C4-2B (cell line): ENCODE results near the gene KIRREL2.
"Not testable (repeated sequence)": the region's sequence is repeated elsewhere in the genome, so short reads cannot be mapped to it uniquely, and the experiment has no call there.

Source experiments
- H3K27ac ChIP-seq: fragments of 450-650 bp; 2 replicates; pipeline ENCODE4 v1.5.1; 2017
- CTCF ChIP-seq: fragments of 450-650 bp; conservative IDR thresholded peaks from 2 replicates; pipeline ENCODE4 v1.5.1; 2017; ENCODE audit warnings: mild to moderate bottlenecking
- ZFX ChIP-seq: fragments of 450-650 bp; IDR thresholded peaks from 2 replicates; pipeline ENCODE4 v1.6.1; 2017

The KIRREL2 gene

GRCh38 chr19:35885904-35886303 lies 29.2 kb downstream of the KIRREL2 start:
- H3K27ac ChIP-seq: no peak overlapping the region
- no peak for TF ChIP-seq CTCF
- TF ChIP-seq ZFX: no peak

DNA sequence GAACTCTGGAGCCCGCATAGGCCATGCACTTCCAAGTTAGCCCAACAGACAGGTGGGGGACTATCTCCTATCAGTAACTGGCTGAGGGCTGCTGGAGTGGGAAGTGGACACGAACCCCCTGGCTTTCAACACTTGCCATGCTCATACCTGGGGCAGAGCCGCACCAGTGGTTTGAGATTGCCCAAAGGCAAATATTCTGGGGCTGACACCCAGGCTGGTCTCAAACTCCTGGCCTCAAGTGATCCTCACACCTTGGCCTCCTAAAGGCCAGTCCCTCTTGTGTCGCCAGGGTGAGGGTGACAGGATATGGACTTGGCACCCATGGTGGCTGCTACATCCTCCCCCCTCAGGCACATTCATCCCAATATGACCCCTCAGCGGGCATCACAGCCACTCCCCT lies 30.5 kb downstream of the KIRREL2 start:
- TF ChIP-seq CTCF: no peak
- no peak overlapping the region for H3K27ac ChIP-seq

DNA sequence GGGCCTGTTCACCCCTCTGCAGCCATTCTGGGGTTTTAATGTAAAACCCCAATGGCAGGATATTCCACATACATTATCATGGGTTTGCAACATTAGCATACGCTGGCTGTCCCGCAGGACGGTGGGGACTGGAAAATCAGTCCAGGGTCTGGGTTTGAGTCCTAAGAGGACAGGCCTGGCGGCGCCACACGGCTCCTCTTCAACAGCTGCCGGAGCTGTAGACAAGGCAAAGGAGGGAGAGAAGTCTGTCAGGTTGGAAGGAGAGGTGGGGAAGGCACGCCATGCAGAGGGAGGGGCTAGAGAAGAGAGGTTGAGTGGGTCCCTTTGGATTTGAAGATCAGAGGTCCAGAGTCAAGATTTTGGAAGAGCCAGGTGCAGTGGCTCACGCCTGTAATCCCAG lies 31.7 kb downstream of the KIRREL2 start:
- H3K27ac ChIP-seq: no peak overlapping the region

DNA sequence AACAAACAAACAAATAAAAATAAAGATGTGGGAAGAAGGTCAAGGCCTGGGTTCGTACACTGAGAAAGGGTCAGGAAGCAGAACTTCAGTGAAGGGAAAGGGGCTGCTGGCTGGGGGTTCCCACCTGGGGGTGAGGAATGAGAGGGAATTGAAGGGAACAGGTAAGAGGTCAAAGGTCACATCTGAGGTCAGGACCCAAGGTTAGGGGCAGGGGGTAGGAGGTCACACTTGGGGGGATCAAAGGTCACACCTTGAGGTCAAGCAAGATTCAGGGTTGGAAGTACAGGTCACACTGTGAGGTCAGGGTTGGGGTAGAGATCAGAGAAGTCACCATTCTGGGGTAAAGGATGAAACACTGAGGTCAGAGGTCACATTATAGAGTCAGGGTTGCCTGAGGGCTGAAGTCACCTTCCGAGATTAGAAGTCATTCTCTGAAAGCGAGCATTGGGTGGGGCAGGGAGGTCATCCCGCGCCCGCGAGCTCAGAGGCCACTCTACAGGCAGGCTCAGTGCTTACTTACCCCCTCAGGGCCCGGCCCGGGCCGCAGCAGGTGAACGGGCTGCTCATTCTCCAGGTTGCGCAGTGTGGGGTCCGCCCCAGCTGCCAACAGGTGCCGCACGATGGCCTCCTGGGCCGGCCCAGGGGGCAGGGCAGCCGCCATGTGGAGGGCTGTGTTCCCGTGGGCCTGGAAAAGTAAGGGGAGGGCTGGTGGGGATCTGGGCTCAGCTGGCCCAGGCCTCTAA lies 32.8 kb downstream of the KIRREL2 start:
- H3K27ac ChIP-seq: no peak overlapping the region
- TF ChIP-seq ZFX: no peak
- TF ChIP-seq CTCF: no peak

More for the DNA sequence above, 31.7 kb downstream of the KIRREL2 start:
- no peak for TF ChIP-seq CTCF
- TF ChIP-seq ZFX: no peak

DNA sequence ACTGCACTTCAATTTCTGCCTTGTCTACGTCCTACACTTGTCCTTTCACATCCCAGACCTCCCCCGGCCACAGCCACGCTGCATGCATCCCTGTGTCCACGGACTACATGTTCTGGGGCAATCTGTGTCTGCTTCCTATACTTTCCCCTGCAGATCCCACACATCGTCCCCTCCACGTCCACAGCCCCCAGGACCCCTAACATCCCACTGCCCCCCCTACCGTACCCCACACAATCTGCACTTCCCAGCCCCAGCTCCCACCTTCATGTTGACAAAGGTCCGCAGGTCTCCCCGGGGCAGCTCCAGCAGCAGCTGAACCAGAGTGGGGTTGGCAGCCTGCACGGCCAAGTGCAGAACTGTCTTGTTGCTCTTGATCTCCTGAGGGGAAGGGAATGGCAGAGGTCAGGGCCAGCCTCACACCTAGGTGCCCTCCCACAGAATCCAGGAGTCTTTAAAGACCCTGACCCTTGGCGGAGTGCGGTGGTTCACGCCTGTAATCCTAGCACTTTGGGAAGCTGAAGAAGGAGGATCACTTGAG lies 33.5 kb downstream of the KIRREL2 start:
- TF ChIP-seq ZFX: no peak
- TF ChIP-seq CTCF: no peak
- no peak overlapping the region for H3K27ac ChIP-seq

DNA sequence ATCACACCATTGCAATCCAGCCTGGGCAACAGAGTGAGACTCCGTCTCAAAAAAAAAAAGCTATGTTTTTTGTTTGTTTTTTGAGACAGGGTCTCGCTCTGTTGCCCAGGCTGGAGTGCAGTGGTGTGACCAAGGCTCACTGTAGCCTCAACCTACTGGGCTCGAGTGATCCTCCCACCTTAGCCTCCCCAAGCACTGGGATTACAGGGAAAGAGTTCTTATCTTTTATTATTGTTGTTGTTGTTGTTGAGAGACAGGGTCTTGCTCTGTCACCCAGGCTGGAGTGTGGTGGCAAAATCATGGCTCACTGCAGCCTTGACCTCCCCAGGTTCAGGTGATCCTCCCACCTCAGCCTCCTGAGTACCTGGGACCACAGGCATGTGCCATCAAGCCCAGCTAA lies 35.1 kb downstream of the KIRREL2 start:
- not testable (repeated sequence) for H3K27ac ChIP-seq

DNA sequence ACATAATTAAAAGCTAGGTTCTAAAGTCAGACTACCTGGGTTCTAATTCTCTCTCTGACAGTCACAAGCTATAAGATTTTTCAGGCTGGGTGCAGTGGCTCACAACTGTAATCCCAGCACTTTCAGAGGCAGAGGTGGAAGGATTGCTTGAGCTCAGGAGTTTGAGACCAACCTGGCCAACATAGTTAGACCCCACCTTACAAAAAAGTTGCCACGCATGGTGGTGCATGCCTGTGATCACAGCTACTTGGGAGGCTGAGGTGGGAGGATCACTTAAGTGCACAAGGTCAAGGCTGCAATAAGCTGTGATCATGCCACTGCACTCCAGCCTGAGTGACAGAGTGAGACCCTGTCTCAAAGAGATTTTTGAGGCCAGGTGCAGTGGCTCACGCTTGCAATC lies 37.6 kb downstream of the KIRREL2 start:
- no peak overlapping the region for H3K27ac ChIP-seq
- TF ChIP-seq ZFX: no peak
- TF ChIP-seq CTCF: no peak
